IPS DF 4.7 (cell line): Measurements from ENCODE around the gene ZNF518B.
"Not testable (repeated sequence)": the region's sequence is repeated elsewhere in the genome, so short reads cannot be mapped to it uniquely, and the experiment has no call there.

Experiments
- DNase-seq: peaks from one replicate; pipeline ENCODE4 v3.0.0-alpha.2; 2013; ENCODE audit warnings: low spot score; ENCODE audit errors: extremely low read depth

ZNF518B gene

DNA sequence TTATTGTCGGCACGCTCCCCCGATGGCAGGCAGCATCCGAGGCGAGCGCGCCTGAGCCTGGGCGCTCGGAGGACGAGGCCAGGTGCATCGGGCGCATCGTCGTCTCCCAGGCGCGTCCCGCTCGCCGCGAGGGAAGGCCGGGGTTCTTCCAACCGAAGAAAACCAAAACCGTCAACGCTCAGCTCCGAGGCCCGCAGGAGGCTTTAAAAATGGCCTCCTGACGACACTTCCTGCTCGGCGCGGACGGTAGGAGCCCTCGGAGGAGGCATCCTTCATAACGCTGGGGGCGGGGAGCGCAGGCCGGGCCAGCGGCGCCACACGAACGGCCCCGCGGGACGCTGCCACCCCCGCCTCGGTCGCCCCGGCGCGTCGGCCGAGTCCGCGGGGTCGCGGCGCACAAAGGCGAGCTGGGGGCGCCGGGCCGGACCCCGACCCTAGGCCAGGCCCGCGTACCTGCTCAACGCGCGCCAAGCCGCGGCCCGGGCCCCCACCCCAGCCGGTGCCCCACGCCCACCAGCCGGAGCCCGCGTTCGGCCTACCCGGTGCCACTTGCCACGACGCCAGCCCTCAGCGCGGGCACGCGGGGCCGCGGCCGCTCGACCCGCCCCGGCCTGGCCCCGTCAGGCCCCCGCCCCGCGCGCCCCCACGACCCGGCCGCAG, 501 bp downstream of the ZNF518B start:
- DNase-seq: no peak

GRCh38 chr4:10456260-10456594, 999 bp downstream of the ZNF518B start:
- no peak for DNase-seq

- no peak for DNase-seq
These were observed 2.1 kb downstream of the ZNF518B start for GRCh38 chr4:10455133-10455532.

GRCh38 chr4:10454726-10455125, 2.5 kb downstream of the ZNF518B start:
- no peak for DNase-seq

DNA sequence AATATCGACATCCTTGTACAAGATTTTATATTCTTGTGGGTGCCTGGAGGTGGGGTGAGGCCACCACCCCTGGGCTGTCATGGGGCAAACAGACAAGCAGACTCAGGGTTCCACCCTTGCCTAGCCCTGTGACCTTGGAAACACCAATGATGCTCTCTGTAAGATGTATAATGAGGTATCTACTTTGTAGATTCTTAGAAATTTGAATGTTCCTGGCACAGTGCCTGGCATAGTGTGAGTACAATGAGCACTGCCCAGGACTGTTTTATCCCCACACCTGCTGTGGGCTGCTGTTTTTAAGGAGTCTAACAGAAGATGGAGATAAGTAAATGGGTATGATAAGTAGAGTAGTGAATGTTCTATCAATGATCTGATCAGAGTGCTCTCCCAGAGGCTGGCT, 3.1 kb downstream of the ZNF518B start:
- no peak for DNase-seq

DNA sequence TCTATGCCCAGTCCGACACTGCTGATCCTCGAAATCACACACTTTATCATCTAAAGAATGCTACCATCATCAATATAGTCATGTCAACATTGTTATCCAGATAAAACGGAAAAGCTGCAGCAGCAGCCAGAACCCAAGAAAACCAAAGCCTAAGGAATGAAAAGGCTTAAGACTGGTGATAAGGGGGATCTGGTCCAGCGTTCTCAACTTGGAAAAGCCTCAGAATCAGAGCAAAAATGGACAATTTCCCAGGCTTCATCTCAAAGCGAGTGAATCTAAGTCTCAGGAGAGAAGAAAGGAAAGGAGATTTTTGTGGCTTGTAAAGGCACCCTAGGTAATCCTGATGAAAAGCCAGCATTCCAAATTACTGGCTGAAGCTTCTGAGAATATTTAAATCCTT, 8.2 kb downstream of the ZNF518B start:
- no peak for DNase-seq

- no peak for DNase-seq
These were observed 14.2 kb downstream of the ZNF518B start for GRCh38 chr4:10442976-10443375.

DNA sequence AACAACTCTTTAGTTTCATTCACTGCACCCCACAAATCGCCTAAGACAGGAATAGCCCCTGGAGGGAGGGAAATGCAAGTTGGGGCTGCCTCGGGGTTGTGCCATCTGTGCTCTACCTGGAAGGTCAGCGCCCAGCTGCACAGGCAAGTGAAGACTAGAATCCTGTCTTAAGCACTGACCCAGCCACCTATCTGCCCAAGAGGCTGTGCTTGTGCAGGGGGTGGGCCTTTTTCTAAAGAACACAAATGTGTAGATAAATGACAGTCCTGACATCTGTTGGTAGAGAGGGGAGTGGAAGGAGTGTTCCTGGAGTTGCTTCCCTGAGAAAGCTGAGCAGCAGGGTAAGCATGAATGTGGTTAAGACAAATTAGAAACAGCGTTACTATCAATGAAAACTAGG, 15.7 kb downstream of the ZNF518B start:
- no peak for DNase-seq

DNA sequence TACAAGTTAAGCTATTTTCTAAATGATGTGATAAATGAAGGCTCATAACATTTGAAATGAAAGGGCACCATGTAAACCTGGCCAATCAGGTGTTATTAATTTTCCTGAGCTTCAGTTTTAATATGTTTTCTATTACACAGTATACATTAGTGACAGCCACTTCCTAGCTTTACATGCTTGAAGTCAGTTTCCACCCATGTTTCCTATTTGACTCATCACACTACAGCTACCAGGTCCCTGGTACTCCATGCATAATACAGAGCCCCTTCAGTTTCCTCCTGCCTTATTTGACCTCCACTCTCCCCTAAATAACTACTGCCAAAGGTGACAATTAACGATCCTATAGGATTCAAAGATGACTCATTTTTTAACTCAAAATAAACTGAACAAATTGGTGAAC, 18.3 kb downstream of the ZNF518B start:
- no peak for DNase-seq

- DNase-seq: no peak
These were observed 19.5 kb downstream of the ZNF518B start for GRCh38 chr4:10437735-10438134.

DNA sequence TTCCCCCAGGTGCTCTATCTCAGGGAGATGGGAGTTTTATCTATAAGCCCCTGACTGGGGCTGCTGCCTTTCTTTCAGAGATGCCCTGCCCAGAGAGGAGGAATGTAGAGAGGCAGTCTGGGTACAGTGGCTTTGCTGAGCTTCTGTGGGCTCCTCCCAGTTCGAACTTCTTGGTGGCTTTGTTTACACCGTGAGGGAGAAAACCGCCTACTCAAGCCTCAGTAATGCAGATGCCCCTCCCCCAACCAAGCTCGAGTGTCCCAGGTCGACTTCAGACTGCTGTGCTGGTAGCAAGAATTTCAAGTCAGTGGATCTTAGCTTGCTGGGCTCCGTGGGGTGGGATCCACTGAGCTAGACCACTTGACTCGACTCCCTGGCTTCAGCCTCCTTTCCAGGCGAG, 29.5 kb downstream of the ZNF518B start:
- not testable (repeated sequence) for DNase-seq

GRCh38 chr4:10421344-10422055, 35.7 kb downstream of the ZNF518B start:
- no peak for DNase-seq

DNA sequence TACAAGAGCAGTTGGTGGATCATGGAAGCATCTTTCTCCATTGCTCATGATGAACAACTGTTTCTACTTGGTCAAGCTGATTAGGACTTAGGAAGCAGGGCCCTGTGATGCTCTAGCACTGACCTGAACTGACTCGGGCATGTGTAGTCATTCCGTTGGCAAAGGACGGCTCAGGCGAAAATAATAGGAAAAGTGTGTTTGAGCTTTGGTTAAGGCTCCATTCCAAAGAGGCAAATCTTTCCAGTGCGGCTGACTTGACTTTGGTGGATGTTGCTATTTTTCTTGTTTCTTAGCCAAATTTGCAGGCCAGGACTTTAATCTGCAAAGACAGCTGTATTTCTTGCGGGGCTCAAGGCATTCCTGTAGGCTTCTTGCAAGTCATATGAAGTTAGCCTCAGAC, 39.5 kb downstream of the ZNF518B start:
- DNase-seq: no peak

- DNase-seq: no peak
These were observed 40.8 kb downstream of the ZNF518B start for GRCh38 chr4:10416441-10416840.

DNA sequence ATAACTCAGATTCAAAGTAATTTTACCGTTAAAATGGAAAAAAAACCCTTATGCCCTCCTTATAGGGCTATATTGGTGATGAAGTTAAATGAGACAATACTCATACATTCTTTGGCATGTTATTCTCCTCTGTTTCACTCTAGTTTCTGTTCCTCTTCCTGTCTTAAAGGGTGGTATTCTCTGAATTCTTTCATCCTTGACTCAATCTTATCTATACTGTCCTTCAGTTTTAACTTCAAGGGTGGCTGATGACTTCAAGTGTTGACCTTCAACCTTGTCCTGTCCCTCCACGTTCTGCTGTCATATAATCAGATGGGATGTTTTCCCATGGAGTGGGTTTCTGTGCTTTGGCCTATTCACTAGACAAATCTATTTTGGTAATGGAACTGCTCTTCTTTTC, 44.0 kb downstream of the ZNF518B start:
- DNase-seq: no peak

GRCh38 chr4:10405672-10406071, 51.6 kb downstream of the ZNF518B start:
- no peak for DNase-seq

DNA sequence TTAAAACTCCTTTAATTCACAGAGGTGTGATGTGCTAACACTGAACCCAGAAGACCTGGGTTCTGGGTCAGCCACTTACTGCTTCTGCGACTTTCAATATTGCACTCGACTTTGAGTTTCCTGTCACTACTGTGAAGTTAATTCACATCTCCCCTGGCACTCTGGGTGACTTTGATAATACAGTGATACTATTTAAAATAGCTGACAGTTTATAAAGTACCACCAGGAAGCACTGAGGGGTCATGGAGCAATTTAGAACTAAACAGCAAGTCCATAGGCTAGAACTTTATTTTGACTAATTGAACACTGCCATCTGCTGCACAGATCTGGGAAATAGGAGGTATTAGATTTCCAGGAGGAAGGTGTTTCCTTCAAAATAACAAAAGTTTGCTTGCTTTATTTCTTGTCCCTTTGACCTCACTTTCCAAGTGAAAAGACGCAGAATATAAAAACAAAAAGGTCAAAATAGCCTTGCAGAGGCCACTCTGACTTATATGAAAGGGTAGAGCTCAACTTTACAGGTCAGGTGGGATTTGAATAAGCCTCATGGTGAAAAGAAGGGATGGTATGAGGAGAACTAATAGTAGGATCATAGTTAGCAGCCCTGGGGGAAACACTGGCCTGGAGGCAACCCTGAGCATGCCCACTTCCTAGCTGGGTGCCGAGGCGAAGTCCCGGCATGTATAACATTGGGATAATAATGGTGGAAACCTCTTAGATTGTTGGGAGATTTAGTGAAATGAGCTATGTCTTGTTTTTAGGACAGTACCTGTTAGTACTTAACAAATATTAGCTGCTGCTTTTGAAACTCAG, 53.4 kb downstream of the ZNF518B start:
- no peak for DNase-seq

- DNase-seq: no peak
These were observed 61.1 kb downstream of the ZNF518B start for GRCh38 chr4:10395971-10396580.
